Activated naive CD4-positive, alpha-beta T cell treated with anti-CD3 and anti-CD28 coated beads for 36 hours (primary cell): ENCODE results near the gene SNED1. TPM values are rescaled to one million over a fixed set of nuclear protein-coding genes. Genes with fewer than 3 reads are reported as not detected.

Experiments
- CTCF ChIA-PET: fragments of 350-600 bp; sonication (Branson Sonifier 250); formaldehyde crosslinking; loops from one replicate; lab custom pipeline; 2021; ENCODE audit warnings: antibody characterized with exemption; lab: Charles Lee
- DNase-seq: peaks from one replicate; pipeline ENCODE4 v3.0.0-alpha.2; 2020
- H3K27ac Mint-ChIP-seq: one replicate; pipeline ENCODE4 v1.8.0; 2021; ENCODE audit warnings: mild to moderate bottlenecking, mixed read lengths
- H3K27me3 Mint-ChIP-seq: one replicate; pipeline ENCODE4 v1.8.0; 2021; ENCODE audit warnings: low read depth, mixed read lengths
- H3K36me3 Mint-ChIP-seq: one replicate; pipeline ENCODE4 v1.8.0; 2021; ENCODE audit warnings: low read depth, mixed read lengths
- H3K4me1 Mint-ChIP-seq: one replicate; pipeline ENCODE4 v1.8.0; 2021; ENCODE audit warnings: low read depth, mixed read lengths
- H3K4me3 Mint-ChIP-seq: one replicate; pipeline ENCODE4 v1.8.0; 2021; ENCODE audit warnings: mild to moderate bottlenecking, moderate library complexity, mixed read lengths
- H3K9me3 Mint-ChIP-seq: one replicate; pipeline ENCODE4 v1.8.0; 2021; ENCODE audit warnings: mixed read lengths
- intact Hi-C: fragments of 100-400 bp; cut with micrococcal nuclease; formaldehyde crosslinking; loops from one replicate; pipeline ENCODE4 v1.15.1; 2023
- total RNA-seq, 2 experiments: library from RNA; stranded (reverse); gene quantifications; one replicate each; pipeline ENCODE4 v1.2.3, GENCODE V29; 2021

Gene SNED1
- total RNA-seq, 2 experiments from 2014 or later, result 0.35 to 0.60 TPM

GRCh38 chr2:241036964-241037421 is 38.6 kb downstream of the SNED1 start:
- peak; percentile 28 for DNase-seq
- Mint-ChIP-seq H3K27ac (no peak overlapping the region), H3K9me3 (no peaks in the 10 kb centered on the region), H3K4me3 (peak overlapping the region; percentile 63), H3K4me1 (peaks cover 15% of the 10 kb centered on the region), H3K27me3 (no peaks in the 10 kb centered on the region), H3K36me3 (no peaks in the 10 kb centered on the region)
- CTCF ChIA-PET, result no interaction called here
- intact Hi-C loops, result loop anchor here (2.0 kb wide), 1 partner anchor 26 kb away; no protein-coding TSS in a partner anchor

- Mint-ChIP-seq H3K4me1 (peaks cover 15% of the 10 kb centered on the region), H3K27me3 (no peaks in the 10 kb centered on the region), H3K36me3 (no peaks in the 10 kb centered on the region), H3K27ac (no peak overlapping the region), H3K9me3 (no peaks in the 10 kb centered on the region), H3K4me3 (no peak overlapping the region)
- CTCF ChIA-PET, result no interaction called here
- intact Hi-C loops, result loop anchor here (2.0 kb wide), 1 partner anchor 27 kb away; no protein-coding TSS in a partner anchor
- DNase-seq, result no peak
Observed at GRCh38 chr2:241037498-241037897, 39.1 kb downstream of the SNED1 start.

GRCh38 chr2:241038374-241039180 is 40.2 kb downstream of the SNED1 start:
- CTCF ChIA-PET, result no interaction called here
- Mint-ChIP-seq H3K36me3 (peaks cover 2% of the 10 kb centered on the region), H3K9me3 (no peaks in the 10 kb centered on the region), H3K4me1 (peaks cover 15% of the 10 kb centered on the region), H3K27ac (no peak overlapping the region), H3K27me3 (no peaks in the 10 kb centered on the region), H3K4me3 (no peak overlapping the region)
- no peak for DNase-seq
- intact Hi-C loops, result no loop called here

GRCh38 chr2:241039416-241039815 is 41.0 kb downstream of the SNED1 start:
- intact Hi-C loops, result no loop called here
- H3K36me3 Mint-ChIP-seq, result peaks cover 4% of the 10 kb centered on the region
- DNase-seq, result no peak
- no peaks in the 10 kb centered on the region for H3K27me3 Mint-ChIP-seq
- CTCF ChIA-PET, result no interaction called here
- no peak overlapping the region for H3K4me3 Mint-ChIP-seq
- peaks cover 15% of the 10 kb centered on the region for H3K4me1 Mint-ChIP-seq
- no peaks in the 10 kb centered on the region for H3K9me3 Mint-ChIP-seq
- H3K27ac Mint-ChIP-seq, result no peak overlapping the region

GRCh38 chr2:241040081-241040803 is 41.8 kb downstream of the SNED1 start:
- CTCF ChIA-PET, result no interaction called here
- Mint-ChIP-seq H3K27ac (no peak overlapping the region), H3K27me3 (no peaks in the 10 kb centered on the region), H3K4me1 (peaks cover 15% of the 10 kb centered on the region), H3K9me3 (no peaks in the 10 kb centered on the region), H3K36me3 (peaks cover 6% of the 10 kb centered on the region), H3K4me3 (no peak overlapping the region)
- intact Hi-C loops, result no loop called here
- no peak for DNase-seq

- Mint-ChIP-seq H3K36me3 (peaks cover 10% of the 10 kb centered on the region), H3K4me3 (no peak overlapping the region), H3K9me3 (no peaks in the 10 kb centered on the region), H3K27ac (peak overlapping the region; percentile 50), H3K27me3 (no peaks in the 10 kb centered on the region), H3K4me1 (peaks cover 15% of the 10 kb centered on the region)
- DNase-seq, result no peak
- CTCF ChIA-PET, result no interaction called here
- intact Hi-C loops, result no loop called here
Observed at GRCh38 chr2:241041589-241042158, 43.3 kb downstream of the SNED1 start.

- Mint-ChIP-seq H3K9me3 (no peaks in the 10 kb centered on the region), H3K36me3 (peaks cover 10% of the 10 kb centered on the region), H3K4me3 (no peak overlapping the region), H3K4me1 (peaks cover 3% of the 10 kb centered on the region), H3K27me3 (no peaks in the 10 kb centered on the region), H3K27ac (no peak overlapping the region)
- CTCF ChIA-PET, result no interaction called here
- DNase-seq, result no peak
- intact Hi-C loops, result no loop called here
Observed at GRCh38 chr2:241043581-241043980, 45.2 kb downstream of the SNED1 start.

GRCh38 chr2:241047253-241048010 is 49.0 kb downstream of the SNED1 start:
- Mint-ChIP-seq H3K4me1 (no peaks in the 10 kb centered on the region), H3K9me3 (no peaks in the 10 kb centered on the region), H3K4me3 (no peak overlapping the region), H3K27me3 (no peaks in the 10 kb centered on the region), H3K36me3 (peaks cover 10% of the 10 kb centered on the region), H3K27ac (no peak overlapping the region)
- CTCF ChIA-PET, result no interaction called here
- intact Hi-C loops, result no loop called here
- DNase-seq, result no peak

GRCh38 chr2:241048149-241048948 is 49.9 kb downstream of the SNED1 start:
- Mint-ChIP-seq H3K27ac (no peak overlapping the region), H3K36me3 (peaks cover 8% of the 10 kb centered on the region), H3K27me3 (no peaks in the 10 kb centered on the region), H3K9me3 (no peaks in the 10 kb centered on the region), H3K4me3 (no peak overlapping the region), H3K4me1 (no peaks in the 10 kb centered on the region)
- intact Hi-C loops, result no loop called here
- DNase-seq, result no peak
- CTCF ChIA-PET, result interaction anchor here (1.4 kb wide), 1 partner anchor 30 kb away, joined by 3 read pairs; no protein-coding TSS in a partner anchor

- CTCF ChIA-PET, result interaction anchor here (1.4 kb wide), 1 partner anchor 29 kb away, joined by 3 read pairs; no protein-coding TSS in a partner anchor
- intact Hi-C loops, result no loop called here
- Mint-ChIP-seq H3K4me3 (no peak overlapping the region), H3K4me1 (no peaks in the 10 kb centered on the region), H3K27ac (no peak overlapping the region), H3K27me3 (no peaks in the 10 kb centered on the region), H3K9me3 (no peaks in the 10 kb centered on the region), H3K36me3 (peaks cover 6% of the 10 kb centered on the region)
- no peak for DNase-seq
Observed at GRCh38 chr2:241048949-241049343, 50.5 kb downstream of the SNED1 start.
